Activated T-cell treated with anti-CD3 and anti-CD28 coated beads, Interleukin-2, amount 50 U/mL, for 24 hours (primary cell): ENCODE results near the gene EBPL.

ENCODE experiments used
- DNase-seq: peaks from one replicate; pipeline ENCODE4 v3.0.0-alpha.2; 2020
- H3K27ac Mint-ChIP-seq: 2 replicates; pipeline ENCODE4 v1.8.0; 2020; ENCODE audit warnings: mild to moderate bottlenecking, mixed read lengths
- H3K27me3 Mint-ChIP-seq: 2 replicates; pipeline ENCODE4 v1.8.0; 2020; ENCODE audit warnings: mixed read lengths
- H3K36me3 Mint-ChIP-seq: 2 replicates; pipeline ENCODE4 v1.8.0; 2020; ENCODE audit warnings: low read depth, mixed read lengths
- H3K4me1 Mint-ChIP-seq: 2 replicates; pipeline ENCODE4 v1.8.0; 2020; ENCODE audit warnings: low read depth, mixed read lengths
- H3K4me3 Mint-ChIP-seq: 2 replicates; pipeline ENCODE4 v1.8.0; 2020; ENCODE audit warnings: mild to moderate bottlenecking, moderate library complexity, mixed read lengths
- H3K9me3 Mint-ChIP-seq: 2 replicates; pipeline ENCODE4 v1.8.0; 2020; ENCODE audit warnings: mixed read lengths

The EBPL gene

DNA sequence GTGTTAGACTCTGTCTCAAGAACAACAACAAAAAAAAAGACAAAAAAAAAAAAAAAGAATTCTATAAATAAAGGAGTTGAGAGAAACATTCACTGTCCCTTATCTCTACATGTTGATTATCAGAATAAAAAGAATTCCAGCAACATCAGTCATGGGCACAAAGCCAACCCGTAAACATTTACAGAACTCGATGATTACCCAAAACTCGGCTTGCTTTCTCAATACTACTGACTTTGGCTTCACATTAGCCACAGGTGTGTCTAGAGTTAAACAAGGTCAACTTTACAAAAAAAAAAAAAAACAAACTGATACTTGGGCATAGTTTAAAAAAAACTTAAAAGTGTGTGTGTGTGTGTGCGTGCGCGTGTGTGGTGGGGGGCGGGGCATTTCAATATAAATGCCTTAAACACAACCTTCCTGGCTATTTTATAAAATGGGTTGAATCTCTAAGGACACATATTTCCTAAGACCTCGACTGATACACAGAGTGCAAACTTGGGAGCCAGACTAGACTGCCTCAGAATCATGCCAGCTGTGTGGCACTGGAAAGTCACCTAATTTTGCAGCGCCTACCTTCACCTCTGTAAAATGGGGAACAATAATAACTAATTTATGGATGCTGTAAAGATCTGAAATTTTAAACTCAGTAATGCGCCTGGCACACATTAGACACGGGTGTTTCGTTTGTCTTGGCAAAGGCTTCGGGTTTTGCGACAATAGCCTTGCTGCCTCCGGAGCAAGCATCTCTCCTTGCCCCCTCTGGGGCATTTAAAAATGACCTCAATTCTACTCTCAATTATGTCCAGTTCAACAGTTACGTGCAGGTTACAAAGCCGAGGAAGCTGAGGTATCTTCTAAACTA, 922 bp downstream of the EBPL start:
- DNase-seq, result peak; percentile 38
- Mint-ChIP-seq H3K4me1 (peaks cover 47% of the 10 kb centered on the region), H3K4me3 (peak overlapping the region; percentile 90), H3K36me3 (peaks cover 43% of the 10 kb centered on the region), H3K27me3 (no peaks in the 10 kb centered on the region), H3K9me3 (no peaks in the 10 kb centered on the region), H3K27ac (peak overlapping the region; percentile 86)

DNA sequence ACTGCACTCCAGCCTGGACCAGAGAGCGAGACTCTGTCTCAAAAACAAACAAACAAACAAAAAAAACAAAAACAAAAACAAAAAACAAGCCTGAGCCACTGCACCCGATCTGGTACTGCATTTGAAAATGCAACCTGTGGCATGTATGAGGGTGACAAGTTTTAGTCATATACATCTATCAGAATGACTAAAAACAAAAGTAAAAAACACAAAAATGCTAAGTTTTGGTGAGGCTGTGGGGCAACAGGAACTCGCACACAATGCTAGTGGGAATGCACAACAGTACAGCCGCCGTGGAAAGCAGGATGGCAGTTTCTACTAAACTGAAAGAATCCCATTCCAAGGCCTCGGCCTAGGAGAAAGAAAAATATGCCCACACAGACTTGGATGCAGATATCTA, 7.8 kb downstream of the EBPL start:
- Mint-ChIP-seq H3K9me3 (no peaks in the 10 kb centered on the region), H3K4me1 (peaks cover 44% of the 10 kb centered on the region), H3K27ac (peak overlapping the region; percentile 47), H3K4me3 (no peak overlapping the region), H3K36me3 (peaks cover 61% of the 10 kb centered on the region), H3K27me3 (no peaks in the 10 kb centered on the region)
- no peak for DNase-seq

GRCh38 chr13:49681842-49682435, 9.3 kb downstream of the EBPL start:
- no peaks in the 10 kb centered on the region for H3K9me3 Mint-ChIP-seq
- peaks cover 60% of the 10 kb centered on the region for H3K36me3 Mint-ChIP-seq
- peaks cover 33% of the 10 kb centered on the region for H3K4me1 Mint-ChIP-seq
- no peak overlapping the region for H3K27ac Mint-ChIP-seq
- H3K4me3 Mint-ChIP-seq, result no peak overlapping the region
- H3K27me3 Mint-ChIP-seq, result no peaks in the 10 kb centered on the region
- no peak for DNase-seq

- no peak overlapping the region for H3K4me3 Mint-ChIP-seq
- H3K27ac Mint-ChIP-seq, result no peak overlapping the region
- H3K27me3 Mint-ChIP-seq, result no peaks in the 10 kb centered on the region
- H3K36me3 Mint-ChIP-seq, result peaks cover 60% of the 10 kb centered on the region
- peaks cover 27% of the 10 kb centered on the region for H3K4me1 Mint-ChIP-seq
- H3K9me3 Mint-ChIP-seq, result no peaks in the 10 kb centered on the region
- DNase-seq, result no peak
Observed at GRCh38 chr13:49679246-49679645, 12.0 kb downstream of the EBPL start.

DNA sequence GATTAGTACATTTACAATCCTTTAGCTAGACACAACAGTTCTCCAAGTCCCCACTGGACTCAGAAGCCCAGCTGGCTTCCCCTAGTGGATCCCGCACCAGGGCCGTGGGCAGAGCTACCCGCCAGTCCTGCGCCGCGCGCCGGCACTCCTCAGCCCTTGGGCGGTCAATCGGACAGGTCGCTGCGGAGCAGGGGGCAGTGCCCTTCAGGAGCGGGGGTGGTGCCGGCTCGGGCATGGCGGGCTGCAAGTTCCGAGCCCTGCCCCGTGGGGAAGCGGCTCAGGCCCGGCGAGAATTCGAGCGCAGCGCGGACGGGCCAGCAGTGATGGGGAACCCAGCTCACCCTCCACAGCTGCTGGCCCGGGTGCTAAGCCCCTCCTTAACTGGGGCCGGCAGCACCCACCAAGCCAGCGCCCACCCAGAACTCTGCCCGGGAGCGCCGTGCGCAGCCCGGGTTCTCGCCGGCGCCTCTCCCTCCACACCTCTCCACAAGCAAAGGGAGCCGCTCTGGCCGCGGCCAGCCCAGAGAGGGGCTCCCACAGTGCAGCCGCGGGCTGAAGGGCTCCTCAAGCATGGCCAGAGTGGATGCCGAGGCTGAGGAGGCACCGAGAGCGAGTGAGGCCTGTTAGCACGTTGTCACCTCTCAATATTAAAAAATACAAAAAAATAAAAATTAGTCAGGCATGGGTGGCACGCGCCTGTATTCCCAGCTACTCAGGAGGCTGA, 12.9 kb downstream of the EBPL start:
- Mint-ChIP-seq H3K4me3 (no peak overlapping the region), H3K4me1 (peaks cover 19% of the 10 kb centered on the region), H3K27ac (no peak overlapping the region), H3K27me3 (no peaks in the 10 kb centered on the region), H3K36me3 (peaks cover 53% of the 10 kb centered on the region), H3K9me3 (no peaks in the 10 kb centered on the region)
- no peak for DNase-seq

DNA sequence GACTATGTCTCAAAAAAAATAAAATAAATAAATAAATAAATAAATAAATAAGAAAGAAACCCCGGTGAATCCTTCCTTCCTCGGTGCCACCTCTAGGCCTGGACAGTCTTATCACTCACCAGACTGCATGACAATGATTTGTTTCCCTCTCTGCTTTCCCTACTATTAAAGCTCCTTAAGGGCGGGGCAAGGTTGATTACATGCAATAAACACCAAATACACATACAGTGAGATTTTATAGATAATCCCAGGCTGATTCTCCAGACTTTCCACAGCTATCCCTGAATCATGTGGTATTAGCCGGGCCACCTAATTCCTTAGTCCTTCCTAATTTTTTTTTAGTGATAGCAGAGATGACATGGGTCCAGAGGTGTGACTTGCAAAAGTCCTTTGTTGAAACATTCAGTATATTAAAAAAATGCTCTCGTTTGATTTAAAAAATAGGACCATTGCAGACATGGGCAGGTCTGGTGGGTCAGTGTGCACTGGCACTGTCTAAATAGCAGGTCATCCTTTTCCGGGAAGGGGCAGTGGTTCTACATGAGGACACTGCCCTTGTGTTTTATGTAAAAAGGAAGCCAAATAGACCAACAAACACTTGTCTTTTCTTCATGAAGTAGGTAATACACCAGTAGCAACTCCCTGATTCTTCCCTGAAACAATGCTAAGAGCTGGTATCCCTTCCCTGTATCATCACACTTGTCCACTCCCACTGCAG, 14.5 kb downstream of the EBPL start:
- H3K9me3 Mint-ChIP-seq, result no peaks in the 10 kb centered on the region
- peaks cover 47% of the 10 kb centered on the region for H3K36me3 Mint-ChIP-seq
- no peak overlapping the region for H3K27ac Mint-ChIP-seq
- peaks cover 10% of the 10 kb centered on the region for H3K4me1 Mint-ChIP-seq
- DNase-seq, result no peak
- no peaks in the 10 kb centered on the region for H3K27me3 Mint-ChIP-seq
- H3K4me3 Mint-ChIP-seq, result no peak overlapping the region

DNA sequence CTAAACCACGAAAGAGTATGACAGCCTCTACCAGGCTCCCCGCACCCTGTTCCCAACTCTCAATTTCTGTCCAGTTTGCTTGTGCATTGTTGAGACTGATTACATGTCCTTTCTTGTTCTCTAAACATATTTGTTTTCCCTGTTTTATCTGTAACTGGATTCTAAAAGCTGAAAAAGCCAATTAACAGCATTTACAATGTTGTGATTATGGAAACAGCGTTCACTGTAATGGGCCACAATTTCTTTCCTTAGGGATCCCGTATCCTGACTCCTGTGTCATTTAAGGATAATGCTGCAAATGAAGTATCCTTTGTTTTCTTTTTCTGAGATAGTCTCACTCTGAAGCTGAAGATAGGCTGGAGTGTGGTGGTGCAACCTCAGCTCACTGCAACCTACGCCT, 20.5 kb downstream of the EBPL start:
- no peaks in the 10 kb centered on the region for H3K9me3 Mint-ChIP-seq
- H3K27ac Mint-ChIP-seq, result no peak overlapping the region
- H3K4me1 Mint-ChIP-seq, result peaks cover 4% of the 10 kb centered on the region
- no peak for DNase-seq
- peaks cover 43% of the 10 kb centered on the region for H3K36me3 Mint-ChIP-seq
- H3K27me3 Mint-ChIP-seq, result no peaks in the 10 kb centered on the region
- H3K4me3 Mint-ChIP-seq, result no peak overlapping the region

DNA sequence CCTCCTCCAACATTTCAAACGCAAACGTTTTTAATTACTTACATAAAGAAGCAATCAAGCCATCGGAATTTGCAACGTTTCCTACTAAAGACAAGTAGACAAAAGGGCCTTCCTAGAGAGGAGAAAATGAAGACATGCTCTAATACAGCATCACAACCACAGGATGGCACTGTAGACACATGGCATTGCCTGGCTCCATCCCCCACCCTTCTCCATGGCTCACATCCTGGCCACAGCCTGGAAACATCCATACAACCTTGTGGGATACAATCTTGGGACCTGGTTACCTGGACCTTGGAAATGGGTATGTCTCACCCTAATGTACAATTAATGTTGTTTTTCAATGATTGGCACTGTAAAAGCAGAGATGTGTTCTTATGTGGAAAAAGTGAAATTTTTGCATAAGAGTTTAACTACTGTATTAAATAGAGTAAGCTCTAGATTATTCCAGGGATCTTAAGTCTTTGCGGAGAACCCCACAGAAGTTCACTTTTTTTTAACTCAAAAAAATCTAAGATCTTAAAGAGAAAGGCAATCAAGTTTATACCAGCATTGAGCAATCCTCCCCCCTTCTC, 21.5 kb downstream of the EBPL start:
- Mint-ChIP-seq H3K9me3 (no peaks in the 10 kb centered on the region), H3K27me3 (no peaks in the 10 kb centered on the region), H3K4me3 (no peak overlapping the region), H3K4me1 (peaks cover 3% of the 10 kb centered on the region), H3K36me3 (peaks cover 41% of the 10 kb centered on the region), H3K27ac (no peak overlapping the region)
- DNase-seq, result no peak

GRCh38 chr13:49667773-49668172, 23.5 kb downstream of the EBPL start:
- Mint-ChIP-seq H3K27me3 (no peaks in the 10 kb centered on the region), H3K27ac (no peak overlapping the region), H3K9me3 (no peaks in the 10 kb centered on the region), H3K36me3 (peaks cover 47% of the 10 kb centered on the region), H3K4me1 (peaks cover under 1% of the 10 kb centered on the region), H3K4me3 (no peak overlapping the region)
- DNase-seq, result no peak

- DNase-seq, result no peak
- Mint-ChIP-seq H3K9me3 (no peaks in the 10 kb centered on the region), H3K36me3 (peaks cover 76% of the 10 kb centered on the region), H3K27ac (no peak overlapping the region), H3K27me3 (no peaks in the 10 kb centered on the region), H3K4me3 (no peak overlapping the region), H3K4me1 (no peaks in the 10 kb centered on the region)
Observed at GRCh38 chr13:49664606-49665005, 26.7 kb downstream of the EBPL start.

DNA sequence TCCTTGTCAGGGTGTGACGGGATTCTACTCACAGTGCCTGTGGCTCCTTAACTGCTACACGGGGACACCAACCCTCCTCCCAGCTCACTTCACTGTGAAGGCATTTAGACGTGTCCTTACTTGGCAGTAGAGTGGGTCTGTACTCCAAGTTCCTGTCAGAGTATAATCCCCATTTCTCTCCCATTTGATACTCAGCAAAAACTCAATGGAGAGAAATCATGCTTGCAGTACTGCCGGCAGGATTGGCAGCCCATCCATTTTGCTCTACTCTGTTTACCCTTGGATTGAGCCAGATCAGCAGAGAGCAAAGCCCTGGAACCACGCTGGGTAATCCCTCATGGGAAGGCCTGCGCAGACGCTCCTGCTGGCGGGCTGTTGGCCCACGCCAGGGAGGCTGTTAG, 34.0 kb downstream of the EBPL start:
- no peaks in the 10 kb centered on the region for H3K4me1 Mint-ChIP-seq
- peaks cover 53% of the 10 kb centered on the region for H3K36me3 Mint-ChIP-seq
- DNase-seq, result no peak
- no peaks in the 10 kb centered on the region for H3K27me3 Mint-ChIP-seq
- H3K4me3 Mint-ChIP-seq, result no peak overlapping the region
- H3K27ac Mint-ChIP-seq, result no peak overlapping the region
- H3K9me3 Mint-ChIP-seq, result no peaks in the 10 kb centered on the region

DNA sequence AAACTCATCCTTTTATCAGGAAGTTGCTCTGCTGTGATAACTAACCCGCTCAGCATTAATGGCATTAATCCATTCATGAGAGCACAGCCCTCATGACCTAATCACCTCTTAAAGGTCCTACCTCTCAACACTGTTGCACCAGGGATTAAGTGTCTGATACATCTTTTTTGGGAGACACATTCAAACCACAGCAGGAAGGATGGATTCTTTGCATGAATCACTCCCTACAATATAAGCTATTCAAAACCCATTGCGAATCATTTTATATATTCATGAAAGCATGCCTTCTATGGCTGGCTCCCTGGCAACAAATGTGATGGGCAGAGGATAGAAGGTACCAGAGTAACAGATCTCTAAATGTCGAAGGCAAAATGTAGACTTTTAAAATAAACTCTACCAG, 35.4 kb downstream of the EBPL start:
- Mint-ChIP-seq H3K4me3 (no peak overlapping the region), H3K27me3 (no peaks in the 10 kb centered on the region), H3K36me3 (peaks cover 40% of the 10 kb centered on the region), H3K27ac (no peak overlapping the region), H3K9me3 (no peaks in the 10 kb centered on the region), H3K4me1 (no peaks in the 10 kb centered on the region)
- no peak for DNase-seq

- Mint-ChIP-seq H3K4me3 (no peak overlapping the region), H3K4me1 (no peaks in the 10 kb centered on the region), H3K36me3 (peaks cover 26% of the 10 kb centered on the region), H3K27ac (no peak overlapping the region), H3K27me3 (no peaks in the 10 kb centered on the region), H3K9me3 (no peaks in the 10 kb centered on the region)
- DNase-seq, result no peak
Observed at GRCh38 chr13:49654011-49654410, 37.3 kb downstream of the EBPL start.

DNA sequence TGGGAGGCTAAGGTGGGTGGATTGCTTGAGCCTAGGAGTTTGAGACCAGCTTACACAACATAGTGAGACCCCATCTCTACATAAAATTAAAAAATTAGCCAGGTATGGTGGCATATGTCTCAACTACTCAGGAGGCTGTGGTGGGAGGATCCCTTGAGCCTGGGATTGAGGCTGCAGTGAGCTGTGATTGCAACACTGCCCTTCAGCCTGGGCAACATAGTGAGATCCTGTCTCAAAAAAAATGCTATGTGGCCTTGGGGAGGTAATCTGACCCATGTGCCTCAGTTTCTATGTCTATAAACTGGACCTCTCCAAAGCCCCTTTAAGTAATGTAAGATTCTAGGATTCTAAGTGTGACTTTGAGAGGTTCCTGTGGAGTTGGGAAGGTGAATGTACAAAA, 37.8 kb downstream of the EBPL start:
- H3K36me3 Mint-ChIP-seq, result peaks cover 21% of the 10 kb centered on the region
- no peak for DNase-seq
- no peak overlapping the region for H3K27ac Mint-ChIP-seq
- H3K4me1 Mint-ChIP-seq, result no peaks in the 10 kb centered on the region
- H3K27me3 Mint-ChIP-seq, result no peaks in the 10 kb centered on the region
- no peak overlapping the region for H3K4me3 Mint-ChIP-seq
- H3K9me3 Mint-ChIP-seq, result no peaks in the 10 kb centered on the region
